T-helper 9 cell (primary cell): Measurements from ENCODE around the gene AANAT.

Source experiments
- DNase-seq: peaks from one replicate; pipeline ENCODE4 v3.0.0-alpha.2; 2020
- total RNA-seq, 2 donors: gene quantifications; one replicate each; lab custom pipeline; 2026; lab: John Stamatoyannopoulos, UW

AANAT gene
- 0.07 to 0.24 reads per million in 2 donors for total RNA-seq

DNA sequence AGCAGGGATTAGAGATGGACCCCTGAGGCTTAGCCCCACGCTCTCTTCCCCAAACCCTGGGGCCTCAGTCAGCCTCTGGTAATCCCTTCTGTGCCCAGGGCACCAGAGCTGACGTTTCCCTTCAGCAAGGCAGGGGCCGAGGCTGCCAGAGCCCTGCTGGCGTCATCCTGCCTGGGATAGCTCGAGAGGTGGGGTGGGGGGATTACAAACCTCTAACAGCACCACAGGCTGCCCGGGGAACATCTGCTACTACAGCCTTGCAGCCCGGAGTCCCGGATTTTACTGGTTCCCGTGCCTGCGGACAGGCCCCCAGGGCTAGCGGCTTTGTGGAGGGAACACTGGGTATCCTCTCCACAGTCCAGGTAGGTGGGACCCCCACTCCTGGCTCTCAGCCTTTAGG is at the start of gene AANAT:
TSS of gene AANAT (plus strand) at position 238 of the 400 bp plus-strand sequence. CDS start 1,144 bp downstream, outside the sequence.
- DNase-seq: no peak

DNA sequence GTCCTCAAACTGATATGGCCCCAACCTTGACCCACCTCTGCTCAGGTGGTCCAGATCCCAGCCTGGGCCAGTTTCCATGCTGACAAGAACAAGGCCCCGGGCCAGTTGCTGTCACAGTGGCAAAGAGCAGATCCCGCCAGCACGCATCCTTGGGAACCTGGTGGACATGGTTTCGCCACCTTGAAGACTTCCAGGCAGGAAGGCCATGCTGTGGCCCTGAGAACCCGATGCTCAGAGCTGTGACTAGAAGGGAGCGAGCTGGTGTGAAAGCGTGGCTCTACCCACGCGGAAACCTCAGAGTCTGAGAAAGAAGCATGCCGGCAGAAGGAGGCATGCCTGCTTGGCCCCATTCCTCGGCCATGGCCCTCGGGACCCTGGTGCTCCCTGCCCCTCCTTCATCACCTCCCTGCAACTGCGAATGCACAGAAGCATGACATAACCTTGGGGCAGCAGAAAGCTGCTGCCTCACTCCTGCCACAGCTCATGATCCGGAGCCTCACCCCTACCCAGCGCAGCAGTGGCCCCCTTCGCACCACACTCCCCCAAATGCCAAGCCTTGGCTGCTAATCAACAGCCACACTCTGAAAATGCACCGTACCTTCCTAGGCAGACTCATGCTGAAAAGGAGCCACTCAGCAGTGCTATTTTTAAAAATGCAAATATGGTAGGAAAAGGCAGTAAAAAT is 47.7 kb upstream of the AANAT start:
- no peak for DNase-seq

DNA sequence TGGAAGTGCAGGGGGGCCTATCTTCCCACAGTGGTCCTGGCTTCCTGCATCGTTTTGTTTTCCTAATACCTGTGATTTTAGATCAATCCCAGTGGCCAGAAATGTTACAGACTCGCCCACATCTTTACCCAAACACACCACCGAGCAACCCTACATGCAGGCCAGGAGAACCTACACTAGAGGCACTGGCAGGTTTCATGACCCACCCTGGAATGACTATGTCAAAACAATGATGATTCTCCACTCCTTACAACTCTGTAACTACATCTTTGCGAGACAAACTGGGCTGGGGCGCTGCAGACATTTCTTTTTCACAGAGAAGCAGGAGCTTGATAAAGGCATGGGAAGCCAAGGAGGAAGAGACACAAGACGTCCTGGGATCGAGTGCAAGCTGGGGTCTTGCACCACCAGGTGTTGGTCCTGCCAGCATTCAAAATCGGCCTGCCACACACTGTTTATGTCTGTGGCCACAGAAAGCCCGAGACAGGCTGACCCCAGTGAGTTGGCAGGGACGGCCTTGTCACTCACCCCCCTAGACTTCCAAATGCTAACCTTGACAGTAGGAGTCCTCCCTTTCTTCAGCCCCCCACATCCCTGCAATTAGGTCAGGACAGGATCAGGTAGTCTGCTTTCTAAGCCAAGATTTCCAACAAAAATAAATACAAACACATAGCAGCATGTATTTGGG is 46.9 kb upstream of the AANAT start:
- no peak for DNase-seq

DNA sequence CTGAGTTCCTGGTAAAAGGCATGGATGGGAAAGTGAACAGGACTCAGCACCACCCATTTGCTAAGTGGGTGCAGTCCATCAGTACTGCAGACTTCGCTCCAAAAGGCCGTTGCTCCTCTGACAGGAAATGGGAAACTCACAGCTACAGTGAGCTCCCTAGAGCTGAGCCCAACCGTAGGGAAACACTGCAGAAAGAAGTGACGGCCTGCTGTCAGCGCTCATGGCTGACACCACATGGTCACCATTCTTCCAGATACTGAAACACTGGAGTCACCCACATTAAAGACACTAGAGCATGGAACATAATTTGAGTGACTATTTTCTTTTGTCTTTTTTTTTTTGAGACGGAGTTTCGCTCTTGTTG is 46.4 kb upstream of the AANAT start:
- DNase-seq: no peak

DNA sequence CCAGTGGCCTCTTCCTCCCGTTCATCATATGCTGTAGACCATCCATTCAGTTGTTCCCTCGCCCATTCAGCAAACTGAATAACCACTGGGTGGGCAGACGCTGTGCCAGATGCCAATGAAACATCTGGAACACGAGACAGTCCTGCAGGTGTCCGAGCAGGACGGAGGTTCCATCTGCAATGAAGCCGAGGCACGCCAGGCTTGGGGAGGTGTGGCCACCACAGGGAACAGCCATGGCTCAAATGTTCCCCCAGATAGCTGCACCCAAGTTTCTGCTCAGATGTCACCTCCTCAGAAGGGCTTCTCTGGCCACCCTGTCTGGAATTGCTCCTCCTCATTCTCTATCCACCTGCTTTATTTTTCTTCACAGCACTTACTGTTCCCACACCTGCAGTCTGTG is 45.0 kb upstream of the AANAT start:
- no peak for DNase-seq

DNA sequence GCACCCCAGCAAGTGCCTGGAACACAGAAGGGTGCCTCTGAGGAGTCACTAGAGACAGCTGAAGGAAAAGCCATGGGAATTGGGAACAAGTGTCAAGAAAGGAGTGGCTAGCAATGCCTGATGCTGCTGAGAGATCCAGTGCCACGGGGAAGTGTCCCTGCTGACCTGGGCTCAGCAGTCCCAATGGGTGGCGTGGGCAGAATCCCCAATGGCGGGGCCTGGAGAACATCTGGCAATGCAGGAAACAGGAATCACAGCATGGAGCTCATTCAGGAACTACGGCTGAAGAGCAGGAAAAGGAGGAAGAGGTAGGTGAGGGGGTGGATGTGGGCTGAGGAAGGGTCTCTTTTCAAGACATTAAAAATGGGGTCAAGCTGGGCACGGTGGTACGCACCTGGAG is 44.5 kb upstream of the AANAT start:
- DNase-seq: no peak

DNA sequence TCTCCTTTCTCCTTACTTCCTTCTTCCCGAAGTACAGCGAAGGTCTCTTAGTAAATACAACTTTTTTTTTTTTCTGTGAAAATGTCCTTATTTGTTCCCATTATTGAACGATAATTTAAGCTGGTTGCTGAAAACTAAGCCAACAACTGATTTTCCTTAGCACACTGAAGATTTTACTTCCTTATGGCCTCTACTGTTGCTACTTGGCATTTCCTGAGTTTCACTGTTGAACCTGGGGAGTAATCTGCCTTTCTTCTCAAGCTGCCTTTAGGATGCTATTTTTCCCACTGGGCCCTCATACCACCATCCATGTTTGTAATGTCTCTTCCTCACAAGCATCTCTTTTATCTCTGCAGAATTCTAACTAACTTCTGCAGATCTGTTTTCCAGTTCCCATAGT is 40.5 kb upstream of the AANAT start:
- no peak for DNase-seq

DNA sequence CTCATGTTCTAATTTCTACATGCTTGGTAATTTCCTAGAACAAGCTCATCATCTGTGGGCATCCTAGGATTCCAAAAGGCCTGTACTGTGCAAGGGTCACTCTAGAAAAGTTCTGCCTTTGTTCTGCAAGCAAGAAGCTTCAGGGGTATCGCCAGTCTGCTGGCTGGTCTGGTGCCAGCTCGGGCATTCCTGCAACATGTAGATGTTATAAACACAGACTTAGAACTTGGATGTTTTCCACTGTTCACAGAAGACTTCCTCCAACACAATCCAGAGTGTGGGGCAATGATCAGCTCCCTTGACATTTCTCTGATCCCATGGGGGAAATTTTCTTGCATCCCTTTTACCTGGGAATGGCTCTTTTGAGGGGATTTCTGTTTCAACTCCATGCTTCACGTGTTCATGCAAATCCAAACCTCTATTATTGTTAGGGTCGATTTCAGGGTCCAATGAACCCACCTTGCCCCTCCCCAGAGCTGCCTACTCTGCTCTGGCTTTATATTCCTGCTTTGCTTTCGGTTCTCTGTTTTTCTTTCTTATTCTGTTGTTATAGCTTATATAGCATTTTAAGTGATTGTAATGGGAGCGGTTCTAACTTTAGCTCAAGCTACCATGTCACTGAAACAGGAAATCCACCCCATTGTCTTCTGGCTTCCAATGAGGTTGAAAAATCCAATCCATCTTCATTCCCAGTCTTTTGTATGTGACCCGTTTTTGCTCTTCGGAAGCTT is 39.7 kb upstream of the AANAT start:
- DNase-seq: no peak

DNA sequence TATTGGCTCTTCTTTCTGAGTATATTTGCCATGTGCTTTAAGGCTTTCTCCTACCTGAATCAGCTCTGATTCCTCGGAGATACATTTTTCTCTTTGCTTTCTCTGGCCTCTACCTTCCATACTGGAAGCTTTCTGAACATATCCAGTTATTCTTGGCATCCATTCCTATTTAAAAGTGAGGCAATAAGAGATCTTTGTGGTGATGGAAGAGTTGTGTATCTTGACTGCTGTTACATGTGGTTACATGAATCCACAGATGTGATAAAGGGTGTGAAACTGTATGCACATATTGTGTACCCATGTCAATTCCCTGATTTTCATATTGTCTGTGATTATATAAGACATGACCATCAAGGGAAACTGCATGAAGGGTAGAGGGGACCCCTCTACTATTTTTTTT is 38.9 kb upstream of the AANAT start:
- DNase-seq: no peak

DNA sequence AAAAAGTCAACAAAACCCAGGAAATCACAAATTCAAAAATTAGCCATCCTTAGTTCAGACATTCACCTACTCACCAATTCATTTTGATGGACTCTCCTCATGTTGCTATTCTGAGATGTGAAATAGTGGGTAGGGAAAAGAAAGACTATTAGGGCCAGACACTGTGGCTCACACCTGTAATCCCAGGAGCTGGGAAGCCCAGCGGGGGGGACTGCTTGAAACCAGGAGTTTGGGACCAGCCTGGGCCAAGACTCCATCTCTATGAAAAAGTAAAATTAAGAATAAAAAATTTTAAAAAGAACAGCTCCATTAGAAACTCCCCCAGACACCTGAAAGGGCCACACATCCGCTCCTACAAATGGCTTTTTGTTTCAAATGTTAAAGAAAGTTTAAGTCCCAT is 35.9 kb upstream of the AANAT start:
- DNase-seq: no peak

DNA sequence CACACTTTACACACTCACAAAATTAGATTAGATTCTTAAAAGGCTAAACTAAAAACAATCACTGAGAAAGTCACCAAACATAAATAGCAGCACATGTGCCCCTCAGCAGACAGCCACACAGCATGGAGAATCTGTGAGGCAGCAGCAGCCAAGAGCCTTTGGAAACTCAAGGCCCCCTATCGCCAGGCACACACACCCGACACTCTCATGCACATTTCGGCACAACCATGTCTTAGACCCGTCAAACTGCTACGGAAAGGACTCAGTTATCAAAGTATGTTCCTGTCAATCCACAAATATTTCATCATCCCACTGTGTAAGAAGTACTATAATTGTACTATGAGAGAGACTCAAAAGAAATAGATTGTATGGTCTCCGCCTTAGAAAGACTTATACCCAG is 35.4 kb upstream of the AANAT start:
- DNase-seq: no peak

DNA sequence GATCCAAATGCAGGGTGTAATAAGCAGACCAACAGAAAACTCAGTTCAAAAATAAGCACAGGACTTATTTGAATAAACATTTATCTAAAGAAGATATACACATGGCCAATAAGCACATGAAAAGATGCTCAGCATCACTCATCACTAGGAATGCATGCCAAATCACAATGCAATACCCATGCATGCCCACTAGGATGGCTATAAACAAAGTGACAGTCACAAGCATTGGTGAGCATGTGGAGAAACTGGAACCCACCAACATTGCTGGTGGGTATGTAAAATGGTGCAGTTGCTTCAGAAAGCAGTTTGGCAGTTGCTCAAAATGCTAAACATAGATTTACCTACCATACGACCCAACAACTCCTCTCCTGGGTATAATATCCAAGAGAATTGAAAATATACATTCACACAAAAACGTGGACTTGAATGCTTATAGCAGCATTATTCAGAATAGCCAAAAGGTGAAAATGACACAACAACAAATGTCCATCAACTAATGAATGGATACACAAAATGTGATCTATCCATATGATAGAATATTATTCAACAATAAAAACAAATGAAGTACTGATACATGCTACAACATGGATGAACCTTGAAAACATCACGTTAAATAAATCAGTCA is 34.6 kb upstream of the AANAT start:
- DNase-seq: no peak

DNA sequence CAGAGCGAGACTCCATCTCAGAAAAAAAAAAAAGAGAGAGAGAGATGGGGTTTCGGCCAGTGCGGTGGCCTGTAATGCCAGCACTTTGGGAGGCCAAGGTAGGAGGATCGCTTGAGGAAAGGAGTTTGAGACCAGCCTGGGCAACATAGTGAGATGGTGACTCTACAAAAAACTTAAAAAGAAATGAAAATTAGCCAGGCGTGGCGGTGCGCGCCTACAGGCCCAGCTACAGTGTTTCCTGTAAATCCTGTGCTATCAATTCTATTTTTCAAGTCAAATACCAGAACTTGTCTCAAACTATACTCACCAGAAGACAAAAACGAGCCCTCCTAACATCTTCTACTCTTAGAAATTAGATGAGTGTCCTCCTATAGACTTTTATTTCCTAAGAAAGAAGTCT is 33.7 kb upstream of the AANAT start:
- no peak for DNase-seq

DNA sequence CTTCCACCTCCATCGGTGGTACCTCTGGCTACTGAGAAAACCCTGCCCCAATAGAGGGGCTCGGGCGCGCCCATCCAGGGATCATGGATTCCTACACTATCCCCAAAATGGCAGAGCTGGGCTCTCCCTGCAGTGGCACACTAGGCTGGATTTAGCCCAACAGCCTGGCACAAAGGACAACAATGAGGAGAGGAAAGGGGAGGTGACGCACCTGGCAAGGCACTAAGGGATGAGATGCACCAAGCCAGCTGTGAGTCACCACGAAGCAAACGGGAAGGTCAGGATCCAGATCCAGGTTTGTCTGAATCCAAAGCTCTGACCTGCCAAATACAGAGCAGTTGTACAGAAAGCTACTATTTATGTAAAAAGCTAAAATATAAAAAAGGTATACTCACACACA is 32.5 kb upstream of the AANAT start:
- no peak for DNase-seq

DNA sequence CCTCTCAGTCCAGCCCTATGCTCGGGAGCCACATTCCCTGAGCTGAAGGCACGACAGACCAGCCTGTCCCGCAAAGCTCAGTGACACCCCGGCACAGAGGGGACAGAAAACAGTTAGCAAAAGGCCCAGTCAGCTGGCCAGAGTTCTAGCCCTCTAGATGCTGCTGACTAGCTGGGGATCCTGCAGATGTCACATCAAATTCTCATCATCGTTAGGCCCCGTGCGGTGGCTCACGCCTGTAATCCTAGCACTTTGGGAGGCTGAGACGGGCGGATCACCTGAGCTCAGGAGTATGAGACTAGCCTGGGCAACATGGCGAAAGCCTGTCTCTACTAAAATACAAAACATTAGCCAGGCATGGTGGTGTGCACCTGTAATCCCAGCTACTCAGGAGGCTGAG is 31.7 kb upstream of the AANAT start:
- no peak for DNase-seq

DNA sequence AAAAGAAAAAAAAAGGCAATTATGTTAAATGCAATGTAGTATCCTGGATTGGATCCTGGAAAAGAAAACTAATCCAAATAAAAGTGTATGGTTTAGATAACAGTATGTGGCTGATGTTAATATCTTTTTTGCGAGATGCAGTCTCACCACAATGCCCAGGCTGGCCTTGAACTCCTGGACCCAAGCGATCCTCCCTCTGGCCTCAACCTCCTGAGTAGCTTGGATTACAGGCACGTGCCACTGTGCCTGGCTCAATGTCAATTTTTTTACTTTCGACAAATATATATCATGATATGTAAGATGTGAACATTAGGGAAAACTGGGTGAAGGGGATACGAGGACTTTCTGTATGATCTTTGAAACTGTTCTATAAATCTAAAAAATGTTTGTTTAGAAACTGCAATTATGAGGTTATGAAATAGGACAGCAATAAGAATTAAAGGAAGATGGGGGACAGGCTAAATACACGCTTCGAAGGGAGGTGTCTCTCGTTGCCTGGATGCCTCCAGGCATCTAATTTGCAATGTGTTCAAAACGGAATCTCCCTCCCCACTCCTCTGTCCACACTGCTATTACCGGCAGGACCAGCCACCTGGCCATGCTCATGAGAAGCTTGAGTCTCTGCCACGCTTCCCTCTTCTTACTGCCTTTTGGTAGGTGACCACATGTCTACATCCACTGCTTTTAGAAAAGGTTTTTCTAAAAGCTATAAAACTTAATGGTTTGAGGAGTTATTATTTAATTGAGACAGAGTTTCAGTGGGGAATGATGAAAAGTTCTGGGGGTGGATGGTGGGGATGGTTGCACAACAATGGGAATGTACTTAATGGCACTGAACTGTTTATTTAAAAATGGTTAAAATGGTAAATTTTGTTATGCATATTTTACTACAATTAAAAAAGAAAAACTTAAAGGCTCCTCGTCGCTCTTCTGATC is 29.7 kb upstream of the AANAT start:
- no peak for DNase-seq

DNA sequence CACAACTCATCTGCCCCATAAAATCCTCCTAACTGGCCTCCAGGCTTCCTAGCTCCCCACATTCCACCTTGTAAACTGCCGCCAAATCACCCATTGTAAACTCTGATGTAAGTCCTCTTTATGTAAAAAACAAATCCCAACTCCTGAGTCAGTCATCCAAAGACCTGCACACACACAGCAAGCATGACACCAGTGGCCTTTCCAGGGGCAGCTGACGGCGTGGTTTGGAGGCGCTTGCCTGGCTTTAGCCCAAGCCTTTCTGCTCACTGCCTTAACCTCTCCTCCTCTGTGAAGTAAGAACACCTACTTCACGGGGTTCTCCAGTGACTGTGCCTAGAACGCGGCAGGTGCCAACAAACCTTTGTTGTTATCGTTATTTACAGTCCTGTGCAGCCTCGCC is 28.5 kb upstream of the AANAT start:
- DNase-seq: no peak

DNA sequence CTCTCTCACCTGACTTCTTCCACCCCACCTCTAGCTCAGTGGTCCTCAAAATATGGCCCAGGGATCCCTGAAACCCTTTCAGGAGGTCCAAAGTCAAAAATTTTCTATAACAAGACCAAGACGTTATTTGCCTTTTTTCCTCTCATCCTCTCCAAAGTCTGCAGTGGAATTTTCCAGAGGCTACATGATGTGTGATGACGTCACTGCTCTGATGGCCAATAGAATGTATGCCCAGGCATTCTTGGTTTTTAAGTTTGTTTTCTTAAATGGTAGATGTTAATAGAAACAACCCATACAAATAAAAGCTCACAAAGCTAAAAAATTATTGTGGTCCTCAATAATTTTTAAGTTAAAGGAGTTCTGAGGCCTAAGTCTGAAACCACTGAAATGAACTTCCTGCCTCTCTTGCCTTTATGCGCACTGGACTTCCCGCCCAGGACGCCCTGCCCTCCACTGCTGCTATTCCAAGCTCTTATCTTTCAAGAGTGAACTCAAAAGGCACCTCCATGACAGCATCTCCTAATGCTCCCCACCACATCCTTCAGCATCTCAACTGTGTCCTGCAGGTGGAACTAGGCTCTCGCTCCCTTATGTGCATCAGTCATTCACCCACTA is 28.0 kb upstream of the AANAT start:
- DNase-seq: no peak

DNA sequence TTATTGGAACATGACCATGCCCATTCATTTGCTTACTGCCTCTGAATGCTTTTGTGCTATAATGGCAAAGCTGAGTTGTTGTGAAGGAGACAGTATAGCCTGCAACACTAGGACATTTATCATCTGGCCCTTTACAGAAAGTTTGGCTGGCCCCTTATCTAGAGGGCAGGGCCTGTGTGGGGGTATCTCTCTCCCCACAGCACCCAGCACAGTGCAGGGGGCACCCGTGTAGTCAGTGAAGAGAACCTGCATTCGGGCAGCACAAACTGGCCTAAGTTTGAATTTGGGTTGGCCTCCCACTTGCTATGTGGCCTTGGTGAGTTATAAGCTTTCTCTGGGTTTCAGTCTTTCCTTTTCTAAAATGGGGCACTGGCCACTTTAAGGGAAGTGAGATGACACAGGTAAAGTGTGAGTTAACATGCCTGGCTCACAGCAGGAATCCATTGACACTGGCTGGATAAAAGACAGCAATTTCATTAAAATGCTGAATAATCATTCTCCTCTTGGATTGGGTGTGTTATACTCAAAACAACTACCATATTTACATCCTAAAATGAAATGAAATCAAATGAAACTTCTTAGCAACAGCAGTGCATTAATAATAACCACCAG is 26.5 kb upstream of the AANAT start:
- no peak for DNase-seq

DNA sequence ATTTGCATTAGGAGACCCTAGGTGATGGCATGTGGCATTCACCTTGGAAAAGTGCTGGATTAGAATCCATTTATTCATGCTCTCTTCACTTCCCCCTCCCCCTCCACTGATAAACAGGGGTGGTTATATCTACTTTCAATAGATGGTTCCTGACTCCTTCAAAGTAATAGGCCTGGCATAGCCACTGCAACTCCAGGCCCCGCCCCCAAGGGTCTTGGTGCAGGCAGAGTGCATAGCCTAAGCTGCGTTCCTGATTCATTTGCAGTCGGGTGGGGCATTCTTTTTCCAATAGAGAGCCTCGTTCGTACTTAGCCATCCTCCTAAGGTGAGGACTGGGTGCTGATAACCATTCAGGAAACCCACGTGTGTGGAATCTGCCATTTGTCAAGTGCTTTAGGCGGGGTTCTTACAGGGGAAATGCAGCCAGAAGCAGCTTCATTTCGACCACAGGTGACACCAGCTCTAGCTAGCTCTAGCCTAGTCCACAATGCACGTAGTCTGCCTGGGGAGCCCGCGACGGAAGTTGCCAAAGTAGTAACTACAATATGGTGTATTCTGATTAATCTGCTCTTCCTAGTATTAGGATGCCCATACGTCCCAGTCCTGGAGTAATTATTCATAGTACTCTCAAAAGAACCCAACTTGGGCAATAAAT is 25.6 kb upstream of the AANAT start:
- DNase-seq: no peak
